GM19468 (cell line): Measurements from ENCODE around the gene PEX14.

Source experiments
- ATAC-seq: cut with Tn5 transposase; IDR thresholded peaks from one replicate; pipeline ENCODE4 v1.9.1; 2021; ENCODE audit warnings: mild to moderate bottlenecking, moderate library complexity, moderate number of reproducible peaks; ENCODE audit not compliant: unreplicated experiment; ENCODE audit errors: extremely low read depth

Gene PEX14

GRCh38 chr1:10672343-10673050 is 197.7 kb downstream of the PEX14 start:
- ATAC-seq: no peak

DNA sequence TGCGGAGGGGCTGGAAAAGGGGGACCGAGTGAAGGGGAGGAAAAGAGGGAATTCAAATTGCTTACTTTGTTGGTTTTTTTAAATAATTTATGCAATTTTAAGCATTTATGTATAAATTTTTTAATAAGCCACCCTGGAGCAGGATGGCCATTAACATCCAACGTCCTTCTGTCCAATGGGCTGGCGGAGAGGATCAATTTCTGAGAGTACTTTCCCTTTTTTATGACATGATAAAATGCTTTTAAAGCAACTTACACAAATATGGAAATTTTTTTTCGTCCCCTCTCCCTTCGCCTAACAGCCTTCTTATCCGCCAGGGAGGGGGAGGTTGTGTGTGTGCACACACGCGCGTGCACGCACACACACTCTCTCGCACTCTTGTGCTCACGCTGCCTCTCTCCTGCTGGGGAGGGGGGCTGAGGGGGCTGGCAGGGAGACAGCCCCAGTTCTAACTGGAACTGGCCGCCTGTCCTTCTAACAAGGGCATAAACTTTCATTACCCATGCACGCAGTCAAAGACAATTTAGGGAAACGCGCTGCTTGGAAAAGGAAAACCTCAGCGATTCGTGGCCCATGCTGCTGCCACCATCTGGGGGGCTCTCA is 198.5 kb downstream of the PEX14 start:
- no peak for ATAC-seq

- ATAC-seq: no peak
Measured at GRCh38 chr1:10674222-10674621, 199.5 kb downstream of the PEX14 start.

GRCh38 chr1:10674700-10675609 is 200.2 kb downstream of the PEX14 start:
- ATAC-seq: no peak

- no peak for ATAC-seq
Measured at GRCh38 chr1:10675813-10676212, 201.1 kb downstream of the PEX14 start.

DNA sequence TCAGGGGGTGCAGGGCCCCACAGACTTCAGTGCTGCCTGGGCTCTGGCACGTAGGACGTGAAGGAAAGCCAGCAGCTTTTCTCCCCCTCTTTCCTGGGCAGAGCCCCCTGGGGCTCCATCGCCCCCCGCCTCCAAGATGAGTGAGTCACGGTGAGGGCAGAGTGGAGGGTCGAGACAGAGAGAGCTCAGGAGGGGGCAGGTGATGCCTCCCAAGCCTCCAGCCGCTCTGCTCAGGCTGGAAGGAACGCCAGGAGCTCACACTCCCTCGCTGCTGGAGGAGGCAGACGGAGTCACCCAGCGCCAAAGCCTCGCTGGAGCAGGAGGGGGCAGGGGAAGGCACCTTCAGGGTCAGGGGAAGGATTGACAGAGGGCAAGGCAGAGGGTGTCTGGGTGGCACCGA is 202.2 kb downstream of the PEX14 start:
- ATAC-seq: no peak

DNA sequence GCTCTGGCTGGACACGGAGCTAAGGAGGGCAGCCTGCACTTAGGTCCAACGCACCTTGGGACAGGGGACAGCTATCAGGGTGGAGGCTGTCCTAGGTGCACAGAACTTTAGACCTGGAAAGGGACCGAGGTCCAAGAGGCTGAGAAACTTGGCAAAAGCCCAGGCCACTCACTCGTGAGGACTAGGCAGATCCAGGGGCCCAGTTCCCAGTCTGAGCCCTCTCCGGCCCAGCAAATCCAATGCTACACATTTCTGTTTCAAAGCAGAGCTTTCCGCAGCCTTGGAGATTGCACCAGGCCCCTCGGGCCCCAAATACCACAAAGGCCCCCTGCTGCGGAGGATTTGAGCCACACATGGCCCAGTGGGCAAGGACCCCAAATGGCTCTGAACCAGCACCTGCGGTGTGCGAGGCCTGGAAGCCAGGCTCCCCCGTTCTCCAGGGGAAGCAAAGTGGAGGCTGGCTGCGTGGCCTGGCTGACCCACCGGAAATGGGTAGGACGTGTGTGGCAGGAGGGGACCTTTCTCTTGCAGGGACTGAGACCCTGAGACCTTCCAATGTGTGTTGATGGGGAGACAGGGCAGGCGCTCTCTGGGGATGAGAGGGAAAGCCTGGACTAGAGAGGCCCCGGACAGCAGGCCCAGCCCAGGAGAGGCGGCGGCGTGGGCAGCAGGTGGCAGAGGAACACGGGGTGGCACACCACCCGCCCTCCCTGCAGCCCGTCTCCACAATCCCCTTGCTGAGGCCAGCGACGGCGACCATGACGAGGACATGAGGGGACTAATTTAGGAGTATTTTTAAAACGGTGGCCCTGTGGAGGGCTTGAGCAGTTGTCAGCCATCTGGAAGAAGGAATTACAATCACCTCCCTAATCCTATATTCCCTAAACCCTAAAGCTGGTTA is 203.0 kb downstream of the PEX14 start:
- no peak for ATAC-seq

GRCh38 chr1:10678402-10678801 is 203.7 kb downstream of the PEX14 start:
- no peak for ATAC-seq

GRCh38 chr1:10678852-10679251 is 204.1 kb downstream of the PEX14 start:
- no peak for ATAC-seq

DNA sequence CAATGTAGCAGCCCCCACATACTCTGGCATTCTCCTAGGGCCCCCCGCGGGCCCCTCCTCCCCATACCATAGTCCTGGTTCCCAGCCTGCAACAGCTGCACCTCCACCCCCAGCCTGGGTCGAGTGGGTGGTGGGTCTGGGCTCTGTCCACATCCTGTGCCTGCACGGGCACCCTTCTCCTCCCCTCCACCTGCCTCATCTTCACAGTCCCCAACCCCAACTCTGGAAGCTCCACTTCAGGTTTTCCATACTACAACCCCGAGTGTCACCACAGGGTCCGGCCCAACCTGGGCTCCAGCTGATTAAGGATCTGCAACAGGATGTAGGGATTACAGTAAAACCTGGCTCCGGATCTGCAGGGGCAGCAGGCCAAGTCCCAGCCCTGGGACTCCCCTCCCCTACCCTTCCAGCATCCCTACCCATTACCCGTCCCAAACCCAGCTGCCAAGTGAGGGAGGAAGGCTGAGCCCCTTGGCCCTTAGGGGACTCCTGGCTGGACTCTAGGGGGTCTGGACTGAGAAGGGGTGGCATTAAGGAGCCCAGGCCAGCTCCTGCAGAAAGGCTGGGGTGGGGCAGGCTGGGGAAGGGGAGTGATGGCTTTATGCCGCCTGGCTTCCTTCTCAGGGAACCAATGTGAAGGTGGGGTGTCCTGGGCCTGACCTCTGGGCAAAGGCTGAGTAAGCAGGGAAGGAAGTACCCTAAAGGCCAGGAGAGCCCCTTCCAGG is 204.9 kb downstream of the PEX14 start:
- no peak for ATAC-seq
